Measurements from ENCODE around the gene HS1BP3.

HS1BP3 gene

GRCh38 chr2:20648831-20649230 is 2.1 kb downstream of the HS1BP3 start:
- H3K27me3 ChIP-seq (ENCODE audit: insufficient read depth, low read depth) = no peaks in the 10 kb centered on the region
- no peaks in the 10 kb centered on the region; the same call in 1 of the 2 replicates for H3K79me2 ChIP-seq (ENCODE audit: insufficient read depth, low read depth)
- no peaks in the 10 kb centered on the region for H4K20me1 ChIP-seq (ENCODE audit: insufficient read depth)
- H3K27ac ChIP-seq = no peak overlapping the region
- H3K9ac ChIP-seq = no peak overlapping the region
- no peak overlapping the region for H3K4me2 ChIP-seq
- no peaks in the 10 kb centered on the region for H3K36me3 ChIP-seq (ENCODE audit: insufficient read depth)
- no peak overlapping the region for H3K4me3 ChIP-seq (IDR thresholded peaks at IDR 0.05; ENCODE audit: insufficient read depth, low read depth, low read length)
- peaks cover 10% of the 10 kb centered on the region for H3K4me1 ChIP-seq (ENCODE audit: low read depth, poor library complexity, severe bottlenecking)
- TF ChIP-seq, protein P1, sequence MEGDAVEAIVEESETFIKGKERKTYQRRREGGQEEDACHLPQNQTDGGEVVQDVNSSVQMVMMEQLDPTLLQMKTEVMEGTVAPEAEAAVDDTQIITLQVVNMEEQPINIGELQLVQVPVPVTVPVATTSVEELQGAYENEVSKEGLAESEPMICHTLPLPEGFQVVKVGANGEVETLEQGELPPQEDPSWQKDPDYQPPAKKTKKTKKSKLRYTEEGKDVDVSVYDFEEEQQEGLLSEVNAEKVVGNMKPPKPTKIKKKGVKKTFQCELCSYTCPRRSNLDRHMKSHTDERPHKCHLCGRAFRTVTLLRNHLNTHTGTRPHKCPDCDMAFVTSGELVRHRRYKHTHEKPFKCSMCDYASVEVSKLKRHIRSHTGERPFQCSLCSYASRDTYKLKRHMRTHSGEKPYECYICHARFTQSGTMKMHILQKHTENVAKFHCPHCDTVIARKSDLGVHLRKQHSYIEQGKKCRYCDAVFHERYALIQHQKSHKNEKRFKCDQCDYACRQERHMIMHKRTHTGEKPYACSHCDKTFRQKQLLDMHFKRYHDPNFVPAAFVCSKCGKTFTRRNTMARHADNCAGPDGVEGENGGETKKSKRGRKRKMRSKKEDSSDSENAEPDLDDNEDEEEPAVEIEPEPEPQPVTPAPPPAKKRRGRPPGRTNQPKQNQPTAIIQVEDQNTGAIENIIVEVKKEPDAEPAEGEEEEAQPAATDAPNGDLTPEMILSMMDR (conservative IDR thresholded peaks at IDR 0.05; ENCODE audit: low read depth, low read length) = no peak
- no peak overlapping the region for H2AFZ ChIP-seq (ENCODE audit: low read depth)

- Histone ChIP-seq H3K9ac (no peak overlapping the region), H3K27ac (no peak overlapping the region), H3K36me3 (ENCODE audit: insufficient read depth) (no peaks in the 10 kb centered on the region)
Observed at GRCh38 chr2:20648206-20648605, 2.7 kb downstream of the HS1BP3 start.

DNA sequence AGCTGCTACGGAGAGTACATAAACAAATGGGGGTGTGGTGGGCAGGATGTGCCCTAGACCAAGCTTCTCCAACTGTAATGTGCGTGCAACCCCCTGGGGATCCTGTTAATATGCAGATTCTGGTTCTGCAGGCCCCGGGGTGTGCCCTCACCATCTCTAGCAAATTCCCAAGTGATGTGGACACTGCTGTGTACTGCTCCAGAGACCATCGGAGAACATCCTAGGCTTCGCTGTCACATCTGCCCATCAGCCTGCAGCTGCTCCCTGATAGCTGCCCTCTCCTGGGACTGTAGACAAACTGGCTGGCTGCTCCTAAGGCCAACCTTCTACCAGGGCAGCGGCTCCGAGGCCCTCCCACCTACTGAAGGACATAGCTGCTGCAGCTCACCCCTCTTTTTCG is 3.2 kb downstream of the HS1BP3 start:
- H3K4me2 ChIP-seq = no peak overlapping the region
- H3K4me1 ChIP-seq (ENCODE audit: low read depth, poor library complexity, severe bottlenecking) = peaks cover 10% of the 10 kb centered on the region

More at GRCh38 chr2:20648206-20648605, 2.7 kb downstream of the HS1BP3 start:
- Histone ChIP-seq H4K20me1 (ENCODE audit: insufficient read depth) (no peaks in the 10 kb centered on the region), H3K4me1 (ENCODE audit: low read depth, poor library complexity, severe bottlenecking) (peaks cover 10% of the 10 kb centered on the region), H2AFZ (ENCODE audit: low read depth) (no peak overlapping the region), H3K4me2 (no peak overlapping the region), H3K4me3 (IDR thresholded peaks at IDR 0.05; ENCODE audit: insufficient read depth, low read depth, low read length) (no peak overlapping the region), H3K79me2 (ENCODE audit: insufficient read depth, low read depth) (no peaks in the 10 kb centered on the region; the same call in 1 of the 2 replicates), H3K27me3 (ENCODE audit: insufficient read depth, low read depth) (no peaks in the 10 kb centered on the region)
- TF ChIP-seq, protein P1 (conservative IDR thresholded peaks at IDR 0.05; ENCODE audit: low read depth, low read length) = no peak

DNA sequence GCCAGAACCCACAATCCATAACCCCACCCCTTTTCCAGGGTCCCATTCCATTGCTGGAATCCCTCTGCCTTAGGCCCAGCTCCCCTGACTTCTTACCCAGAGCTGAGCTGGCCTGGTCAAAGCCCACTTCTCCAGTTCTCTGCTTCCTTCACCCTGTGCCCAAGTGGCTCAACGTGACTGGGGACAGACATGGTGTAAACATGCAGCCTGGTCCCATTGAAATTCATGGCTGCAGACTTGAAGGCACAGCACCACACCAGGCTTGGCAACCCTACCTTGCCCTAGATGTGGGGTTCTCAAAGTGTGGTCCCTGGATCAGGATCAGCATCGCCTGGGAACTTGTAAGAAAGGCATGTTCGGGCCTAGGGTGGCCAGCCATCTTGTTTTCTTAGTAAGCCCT is 3.7 kb downstream of the HS1BP3 start:
- Histone ChIP-seq H3K27me3 (ENCODE audit: insufficient read depth, low read depth) (no peaks in the 10 kb centered on the region), H3K4me2 (no peak overlapping the region), H3K4me3 (IDR thresholded peaks at IDR 0.05; ENCODE audit: insufficient read depth, low read depth, low read length) (no peak overlapping the region), H3K36me3 (ENCODE audit: insufficient read depth) (no peaks in the 10 kb centered on the region), H3K27ac (no peak overlapping the region), H3K9ac (no peak overlapping the region), H3K4me1 (ENCODE audit: low read depth, poor library complexity, severe bottlenecking) (peaks cover 10% of the 10 kb centered on the region), H3K79me2 (ENCODE audit: insufficient read depth, low read depth) (no peaks in the 10 kb centered on the region; the same call in 1 of the 2 replicates), H2AFZ (ENCODE audit: low read depth) (no peak overlapping the region), H4K20me1 (ENCODE audit: insufficient read depth) (no peaks in the 10 kb centered on the region)
- TF ChIP-seq, protein P1 (conservative IDR thresholded peaks at IDR 0.05; ENCODE audit: low read depth, low read length) = no peak

More for the DNA sequence above, 3.2 kb downstream of the HS1BP3 start:
- no peaks in the 10 kb centered on the region; the same call in 1 of the 2 replicates for H3K79me2 ChIP-seq (ENCODE audit: insufficient read depth, low read depth)
- no peaks in the 10 kb centered on the region for H3K36me3 ChIP-seq (ENCODE audit: insufficient read depth)
- no peak overlapping the region for H3K27ac ChIP-seq
- TF ChIP-seq, protein P1 (conservative IDR thresholded peaks at IDR 0.05; ENCODE audit: low read depth, low read length) = no peak
- no peak overlapping the region for H3K4me3 ChIP-seq (IDR thresholded peaks at IDR 0.05; ENCODE audit: insufficient read depth, low read depth, low read length)
- no peak overlapping the region for H3K9ac ChIP-seq
- H4K20me1 ChIP-seq (ENCODE audit: insufficient read depth) = no peaks in the 10 kb centered on the region
- no peaks in the 10 kb centered on the region for H3K27me3 ChIP-seq (ENCODE audit: insufficient read depth, low read depth)
- H2AFZ ChIP-seq (ENCODE audit: low read depth) = no peak overlapping the region

All from KMS-11 (cell line).